GM23248 (cell line): ENCODE results near the gene COMP.

Experiments used
- EZH2 ChIP-seq: fragments of 200-600 bp; sonication (generic); IDR thresholded peaks from 2 replicates; pipeline ENCODE4 v1.6.1; 2018; ENCODE audit warnings: antibody characterized with exemption, mild to moderate bottlenecking; ENCODE audit not compliant: insufficient read depth, poor library complexity, severe bottlenecking
- EZH2phosphoT487 ChIP-seq: fragments of 200-600 bp; sonication (generic); IDR thresholded peaks from 2 replicates; pipeline ENCODE4 v1.6.1; 2018; ENCODE audit warnings: antibody characterized with exemption, moderate library complexity, mild to moderate bottlenecking, low read depth; ENCODE audit not compliant: insufficient read depth

DNA sequence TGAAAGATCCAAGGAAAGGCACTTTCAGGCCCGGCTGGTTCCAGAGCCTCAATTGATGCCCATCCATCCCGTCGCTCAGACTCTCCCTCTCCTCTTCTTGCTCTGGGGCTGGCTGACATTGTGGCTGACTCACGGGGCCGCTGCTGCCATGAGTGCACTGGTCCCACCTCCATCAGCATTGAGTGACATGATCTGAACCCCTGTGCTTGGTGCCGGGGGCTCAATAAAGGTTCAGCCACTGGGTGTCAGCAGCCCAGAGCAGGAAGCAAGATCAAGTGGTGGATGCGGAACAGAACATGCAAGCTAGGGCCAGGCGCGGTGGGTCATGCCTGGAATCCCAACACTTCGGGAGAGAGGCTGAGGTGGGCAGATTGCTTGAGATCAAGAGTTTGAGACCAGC, 39.5 kb downstream of the COMP start:
- TF ChIP-seq EZH2 (no peak), EZH2phosphoT487 (no peak)
